HG02759 (cell line): ENCODE measurements around the gene KIAA1671.
"Not testable (repeated sequence)": the region's sequence is repeated elsewhere in the genome, so short reads cannot be mapped to it uniquely, and the experiment has no call there.

Experiments used
- ATAC-seq: cut with Tn5 transposase; IDR thresholded peaks from one replicate; pipeline ENCODE4 v1.9.1; 2021; ENCODE audit warnings: mild to moderate bottlenecking, moderate library complexity; ENCODE audit not compliant: unreplicated experiment

KIAA1671 gene

DNA sequence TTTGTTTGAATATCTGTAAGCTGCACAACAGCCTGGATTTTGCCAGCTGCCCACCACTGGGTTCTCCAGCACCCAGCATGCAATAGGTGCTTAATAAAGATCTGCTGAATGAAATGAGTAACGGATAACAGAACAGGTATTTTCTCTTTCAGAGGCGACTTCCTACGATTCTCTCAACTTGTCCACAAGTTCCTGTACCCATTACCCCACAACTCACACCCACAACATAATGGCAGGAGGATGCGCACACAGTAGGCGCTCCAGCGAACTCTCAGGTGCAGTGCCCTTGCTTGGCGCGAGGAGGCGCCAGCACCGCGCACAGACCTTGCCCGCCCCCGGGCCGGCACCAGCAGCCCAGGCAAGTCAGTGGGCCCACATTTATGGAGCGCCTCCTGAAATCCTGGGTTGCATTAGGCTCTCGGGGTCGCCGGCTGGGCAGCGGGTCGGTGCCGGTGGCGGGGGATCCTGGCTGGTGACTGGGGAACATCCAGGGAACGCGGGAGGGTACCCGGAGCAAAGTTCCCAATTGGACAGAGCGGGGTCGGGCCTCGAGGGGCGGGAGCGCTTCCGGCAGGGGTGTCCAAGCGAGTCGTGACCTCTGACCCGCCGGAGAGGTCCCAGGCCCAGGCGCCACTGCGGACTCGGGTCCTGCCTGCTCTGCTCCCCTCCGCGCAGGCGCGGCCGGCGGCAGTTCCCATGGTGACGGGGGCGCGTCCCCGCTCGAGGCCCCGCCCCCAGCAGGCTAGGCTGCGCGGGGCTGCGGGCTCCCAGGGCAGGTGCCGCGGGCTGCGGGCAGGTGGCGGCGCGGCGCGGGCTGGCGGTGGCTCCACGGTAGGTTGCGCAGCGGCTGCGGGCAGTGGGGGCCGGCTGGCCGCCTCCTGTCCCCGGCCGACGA is at the start of gene KIAA1671:
Gene KIAA1671 (plus strand): TSS at position 775 of the 895 bp plus-strand sequence. CDS start 75,284 bp downstream, outside the sequence.
- ATAC-seq, result peak; percentile 90

DNA sequence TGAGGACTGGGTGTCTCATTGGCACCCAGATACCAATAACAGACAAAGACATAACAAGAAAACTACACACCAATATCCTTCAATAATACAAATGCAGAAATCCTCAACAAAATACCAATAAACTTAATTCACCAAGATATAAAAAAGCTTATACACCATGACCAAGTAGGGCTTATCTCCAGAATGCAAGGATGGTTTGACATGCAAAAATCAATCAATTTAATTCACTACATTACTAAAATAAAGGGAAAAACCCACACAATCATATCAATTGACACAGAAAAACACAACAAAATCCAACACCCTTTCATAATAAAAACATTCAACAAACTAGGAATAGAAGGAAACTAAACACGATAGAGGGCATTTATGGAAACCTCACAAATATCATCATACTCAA is 46.6 kb upstream of the KIAA1671 start:
- no peak for ATAC-seq

DNA sequence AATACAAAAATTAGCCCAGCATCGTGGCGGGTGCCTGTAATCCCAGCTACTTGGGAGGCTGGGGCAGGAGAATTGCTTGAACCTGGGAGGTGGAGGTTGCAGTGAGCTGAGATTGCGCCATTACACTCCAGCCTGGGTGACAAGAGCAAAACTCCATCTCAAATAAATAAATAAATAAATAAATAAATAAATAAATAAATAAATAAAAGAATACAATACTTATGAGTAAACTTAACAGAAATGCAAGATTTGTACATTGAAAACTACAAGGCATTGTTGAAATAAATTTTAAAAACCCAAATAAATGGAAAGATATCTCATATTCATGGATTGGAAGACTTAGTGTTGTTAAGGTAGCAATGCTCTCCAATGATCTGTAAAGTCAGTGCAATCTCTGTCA is 45.4 kb upstream of the KIAA1671 start:
- ATAC-seq, result not testable (repeated sequence)

DNA sequence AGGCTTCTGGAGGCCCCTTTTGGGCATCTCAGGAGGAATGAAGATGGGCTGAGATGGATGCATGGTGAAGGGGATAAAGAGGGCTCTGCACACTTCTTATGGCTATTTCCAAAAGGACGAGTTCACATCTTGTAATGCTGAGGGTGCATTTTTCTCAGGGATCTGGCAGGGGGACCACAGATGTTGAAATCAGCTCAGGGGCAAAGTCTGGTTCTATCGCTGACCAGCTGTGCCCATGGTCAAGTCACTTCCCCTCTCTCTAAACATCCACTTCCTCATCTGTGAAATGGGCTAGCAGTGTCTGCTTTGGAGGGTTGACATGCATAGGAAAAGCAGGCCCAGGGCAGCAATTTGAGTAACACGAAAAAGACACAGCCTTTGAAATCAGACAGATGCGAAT is 32.5 kb upstream of the KIAA1671 start:
- no peak for ATAC-seq

DNA sequence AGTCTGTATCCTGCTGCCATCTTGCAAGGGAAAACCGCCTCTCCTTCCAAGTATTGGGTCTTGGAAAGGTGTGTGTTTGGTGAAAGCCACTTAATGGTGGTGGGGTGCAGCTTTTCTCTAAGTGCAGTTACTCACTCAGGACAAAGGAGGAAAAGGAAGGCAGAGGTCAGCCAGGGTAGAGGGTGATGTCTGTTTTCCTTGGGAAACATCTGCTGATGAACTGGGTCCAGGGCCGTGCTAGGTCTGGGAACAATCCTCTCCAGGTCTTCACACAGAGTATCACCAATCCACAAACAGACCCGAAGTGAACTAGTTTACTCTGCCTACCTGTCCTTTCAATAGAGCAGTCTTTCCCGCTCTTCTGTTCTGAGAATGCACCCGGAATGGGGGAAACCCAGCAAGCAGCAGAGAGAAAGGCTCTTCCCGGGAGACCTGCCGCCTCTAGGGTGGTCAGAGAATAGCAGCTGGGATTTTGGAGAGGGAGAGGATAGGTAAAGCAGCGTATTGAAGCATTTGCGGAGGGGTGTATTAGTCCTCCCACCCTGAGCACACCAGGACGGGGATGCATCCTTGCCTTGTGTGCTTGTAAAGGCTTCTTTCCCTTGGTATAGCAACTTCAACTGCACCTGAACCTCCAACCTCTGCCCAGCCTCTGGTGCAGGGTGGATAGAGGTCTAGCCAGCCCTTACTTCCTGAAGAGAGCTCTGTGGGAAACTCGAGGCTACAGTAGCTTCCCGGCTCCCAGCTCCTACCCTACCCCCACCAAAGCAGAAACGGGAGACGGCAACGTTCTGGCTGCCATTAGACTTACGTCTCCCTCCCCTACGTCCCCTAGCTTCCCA is 26.7 kb upstream of the KIAA1671 start:
- ATAC-seq, result no peak

DNA sequence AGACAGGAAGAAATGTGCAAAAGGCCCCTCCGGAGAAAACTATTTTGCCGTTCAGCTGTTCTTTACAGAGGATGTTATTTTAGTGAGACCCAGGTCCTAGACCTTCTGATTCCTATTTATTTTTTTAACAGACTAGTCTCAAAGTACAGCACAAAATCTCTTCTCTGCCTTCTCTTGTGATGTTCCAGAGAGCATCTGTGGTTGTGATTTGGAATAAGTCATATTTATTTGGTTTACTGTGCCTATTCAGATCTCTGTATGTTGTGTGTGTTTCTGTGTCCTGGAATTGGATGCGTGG is 26.1 kb upstream of the KIAA1671 start:
- ATAC-seq, result no peak

DNA sequence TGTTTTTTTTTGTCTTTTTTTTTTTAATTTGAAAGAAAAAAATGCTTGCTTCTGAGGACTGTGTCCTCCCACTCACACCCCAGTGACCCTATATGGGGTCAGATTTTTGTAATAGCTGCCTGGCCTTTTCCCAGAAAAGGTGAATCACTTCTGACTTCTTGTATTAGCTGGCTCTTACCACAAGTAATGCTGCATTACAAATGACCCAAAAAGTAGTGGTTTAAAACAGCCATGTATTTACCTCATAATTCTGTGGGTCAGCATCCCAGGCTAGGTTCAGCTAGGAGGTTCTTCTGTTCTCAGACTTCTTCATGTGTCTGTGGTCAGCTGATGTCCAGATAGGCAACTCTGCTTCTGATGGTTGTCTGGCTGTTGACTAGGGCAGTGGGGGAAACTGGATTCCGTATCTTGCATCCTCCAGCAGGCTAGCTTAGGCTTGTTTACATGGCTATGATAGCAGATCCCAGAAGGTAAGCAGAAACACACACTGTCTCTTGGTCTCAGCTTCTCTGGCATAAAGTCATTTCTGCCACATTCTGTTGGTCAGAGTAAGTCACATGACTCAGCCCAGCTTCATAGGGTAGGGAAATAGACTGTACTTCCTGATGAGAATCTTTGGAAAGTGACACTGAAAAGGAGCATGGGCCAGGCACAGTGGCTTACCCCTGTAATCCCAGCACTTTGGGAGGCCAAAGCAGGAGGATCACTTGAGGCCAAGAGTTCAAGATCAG is 25.5 kb upstream of the KIAA1671 start:
- no peak for ATAC-seq

DNA sequence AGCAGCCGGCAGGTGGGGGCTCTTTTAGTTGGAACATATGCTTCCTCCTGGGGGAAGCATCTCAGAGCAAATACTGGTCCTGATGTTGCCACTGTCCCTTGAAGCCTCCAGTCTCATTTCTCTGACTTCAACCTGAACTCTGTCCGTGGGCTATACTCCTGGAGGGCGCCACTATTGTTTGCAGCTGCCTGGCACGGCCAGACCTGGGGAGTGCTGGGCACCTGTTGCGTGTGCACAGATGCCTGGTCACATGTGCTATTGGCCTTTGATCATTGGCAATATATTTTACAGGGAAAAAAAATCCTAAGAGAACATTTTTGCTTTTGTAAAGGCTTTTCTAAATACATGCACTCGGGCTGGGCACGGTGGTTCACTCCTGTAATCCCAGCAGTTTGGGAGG is 24.2 kb upstream of the KIAA1671 start:
- no peak for ATAC-seq

DNA sequence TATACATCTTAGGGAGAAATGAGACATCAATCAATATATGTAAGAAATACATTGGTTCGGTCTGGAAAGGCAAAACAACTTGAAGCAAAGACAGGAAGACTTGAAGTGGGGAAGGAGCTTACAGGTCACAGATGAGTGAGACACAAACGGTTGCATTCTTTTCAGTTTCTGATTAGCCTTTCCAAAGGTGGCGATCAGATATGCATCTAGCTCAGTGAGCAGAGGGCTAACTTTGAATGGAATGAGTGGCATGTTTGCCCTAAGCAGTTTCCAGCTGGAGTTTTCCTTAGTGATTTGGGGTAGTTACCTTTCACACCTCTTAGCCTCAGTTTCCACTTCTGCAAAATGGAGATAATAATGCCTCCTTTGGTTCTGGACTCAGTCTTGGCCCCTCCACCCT is 21.8 kb upstream of the KIAA1671 start:
- ATAC-seq, result no peak

DNA sequence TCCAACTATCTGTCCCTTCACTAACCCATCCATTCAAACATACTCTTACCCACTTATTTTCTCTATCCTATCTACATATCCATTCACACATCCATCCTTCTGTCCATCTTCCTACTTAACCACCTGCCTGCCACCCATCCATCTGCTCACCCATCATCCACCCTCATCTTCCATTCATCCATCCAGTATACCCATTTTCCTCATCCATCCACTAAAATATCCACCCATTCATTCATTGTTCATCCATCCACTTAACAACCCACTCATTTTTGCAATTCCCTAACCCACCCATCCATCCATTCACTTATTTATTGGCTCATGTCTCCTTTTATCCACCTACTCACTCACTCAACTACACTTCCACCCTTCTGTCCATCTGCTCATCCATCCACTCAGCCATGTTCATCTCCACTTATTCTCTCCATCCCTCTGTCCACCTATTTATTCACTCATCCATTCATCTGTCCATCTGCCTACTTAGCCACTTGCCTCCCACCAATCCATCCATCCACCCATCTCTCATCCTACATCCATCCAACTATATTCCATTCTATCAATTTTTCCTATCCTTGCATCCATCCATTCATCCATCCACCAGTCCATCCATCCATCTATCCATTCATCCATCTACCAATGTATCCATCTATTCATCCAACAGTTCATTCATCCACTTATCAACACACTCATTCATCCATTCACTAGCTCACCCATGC is 16.6 kb upstream of the KIAA1671 start:
- ATAC-seq, result no peak

DNA sequence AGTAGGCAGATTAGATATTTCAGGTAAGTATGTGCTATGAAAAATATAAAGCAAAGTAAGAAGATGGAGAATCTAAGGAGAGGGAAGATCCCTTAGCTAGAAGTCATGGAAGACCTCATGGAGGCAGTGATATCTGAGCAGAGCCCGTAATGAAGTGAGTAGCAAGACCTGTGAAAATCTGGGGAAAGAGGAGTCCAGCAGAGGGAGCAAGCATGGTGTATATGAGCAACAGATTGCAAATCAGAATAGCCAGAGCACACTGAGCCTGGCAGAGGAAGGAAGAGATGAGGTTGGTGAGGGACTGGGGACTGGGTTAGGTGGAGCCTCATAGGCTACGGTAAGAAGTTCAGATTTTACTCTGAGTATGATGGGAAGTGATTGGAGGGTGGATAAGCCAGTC is 15.4 kb upstream of the KIAA1671 start:
- ATAC-seq, result no peak

DNA sequence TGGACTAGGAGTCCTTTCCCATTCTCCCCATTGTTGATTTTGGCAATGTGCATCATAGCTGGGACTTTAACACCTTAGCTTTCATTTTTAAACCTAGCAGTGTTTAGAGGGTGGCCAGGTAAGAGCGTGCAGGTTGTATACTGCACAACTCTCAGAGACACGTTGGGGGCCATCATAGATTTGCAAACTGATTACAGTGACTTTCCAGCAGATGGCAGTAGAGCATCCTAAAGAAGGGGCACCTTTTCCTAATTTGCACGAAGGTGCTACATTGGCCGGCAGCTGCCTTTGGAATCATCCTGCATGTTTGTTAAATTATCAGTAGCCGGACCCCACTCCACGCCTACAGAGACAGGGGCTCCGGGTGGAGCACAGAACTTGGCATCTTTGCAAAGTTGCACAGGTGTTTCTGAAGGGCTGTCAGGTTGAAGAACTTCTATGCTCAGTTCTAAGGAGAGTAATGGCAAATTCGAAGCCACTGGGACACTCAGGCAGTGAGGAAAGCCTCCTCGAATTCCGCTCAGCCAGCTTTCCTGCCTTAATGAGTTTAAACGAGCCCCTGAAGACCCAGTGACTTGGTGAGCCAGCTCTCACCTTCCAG is 13.7 kb upstream of the KIAA1671 start:
- ATAC-seq, result no peak

DNA sequence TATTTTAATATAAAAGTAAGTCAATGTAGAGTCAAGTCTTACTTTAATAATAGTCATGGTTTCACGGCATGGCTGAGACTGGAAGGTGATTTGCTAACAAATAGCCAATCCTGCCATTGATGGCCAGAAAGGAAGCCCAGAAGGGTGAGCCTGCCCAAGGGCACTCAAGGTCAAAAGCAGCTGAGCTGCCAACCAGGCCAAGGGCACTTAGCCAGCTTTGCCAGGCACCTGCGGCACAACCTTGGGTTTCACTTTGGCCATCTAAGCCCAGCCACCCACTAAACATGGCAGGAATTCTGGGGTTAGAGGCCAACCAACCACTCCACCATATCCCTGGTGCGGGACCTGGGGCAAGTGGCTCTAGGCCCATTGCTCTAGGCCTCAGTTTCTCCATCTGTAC is 10.2 kb upstream of the KIAA1671 start:
- no peak for ATAC-seq

DNA sequence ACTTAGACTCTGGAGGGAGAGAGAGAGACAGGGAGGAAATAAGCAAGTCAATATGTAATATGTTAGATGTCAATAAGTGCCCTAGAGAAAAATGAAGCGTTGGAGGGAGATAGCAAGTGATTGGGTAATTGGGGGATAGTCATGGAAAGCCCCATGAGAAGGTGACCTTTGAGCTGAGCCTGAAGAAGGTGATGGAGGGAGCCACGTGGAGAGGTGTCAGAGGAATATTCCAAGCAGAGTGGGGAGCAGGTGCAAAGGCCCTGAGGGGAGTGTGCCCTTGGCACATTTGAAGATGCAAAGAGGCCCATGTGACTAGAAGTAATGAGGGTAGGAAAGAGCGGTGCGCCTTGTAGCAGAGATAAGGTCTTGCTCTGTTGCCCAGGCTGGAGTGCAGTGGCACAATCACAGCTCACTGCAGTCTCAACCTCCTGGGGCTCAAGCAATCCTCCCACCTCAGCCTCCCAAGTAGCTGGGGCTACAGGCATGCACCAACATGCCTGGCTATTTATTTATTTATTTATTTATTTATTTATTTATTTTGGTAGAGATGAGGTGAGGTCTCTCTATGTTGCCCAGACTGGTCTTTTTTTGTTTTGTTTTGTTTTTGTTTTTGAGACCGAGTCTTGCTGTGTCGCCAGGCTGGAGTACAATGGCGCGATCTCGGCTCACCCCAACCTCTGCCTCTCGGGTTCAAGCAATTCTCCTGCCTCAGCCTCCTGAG is 8.1 kb upstream of the KIAA1671 start:
- no peak for ATAC-seq

DNA sequence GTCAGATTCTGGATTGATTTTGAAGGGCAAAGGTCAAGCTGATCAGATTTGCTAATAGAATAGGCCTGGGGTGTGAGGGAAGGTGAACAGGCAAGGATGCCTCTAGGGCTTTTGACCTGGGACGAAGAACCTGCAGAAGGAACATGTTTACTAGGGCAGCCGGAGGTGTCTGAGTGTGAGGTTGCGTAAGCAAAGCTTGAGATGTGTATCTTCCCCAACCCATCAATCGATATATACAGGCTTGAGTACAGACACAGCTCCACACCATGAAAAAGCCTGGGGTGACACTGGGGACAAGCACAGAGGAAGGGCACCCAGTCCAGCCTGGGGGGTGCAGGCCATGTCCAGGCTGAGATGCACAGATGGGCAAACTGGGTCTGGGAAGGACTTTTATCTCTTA is 7.1 kb upstream of the KIAA1671 start:
- ATAC-seq, result no peak

DNA sequence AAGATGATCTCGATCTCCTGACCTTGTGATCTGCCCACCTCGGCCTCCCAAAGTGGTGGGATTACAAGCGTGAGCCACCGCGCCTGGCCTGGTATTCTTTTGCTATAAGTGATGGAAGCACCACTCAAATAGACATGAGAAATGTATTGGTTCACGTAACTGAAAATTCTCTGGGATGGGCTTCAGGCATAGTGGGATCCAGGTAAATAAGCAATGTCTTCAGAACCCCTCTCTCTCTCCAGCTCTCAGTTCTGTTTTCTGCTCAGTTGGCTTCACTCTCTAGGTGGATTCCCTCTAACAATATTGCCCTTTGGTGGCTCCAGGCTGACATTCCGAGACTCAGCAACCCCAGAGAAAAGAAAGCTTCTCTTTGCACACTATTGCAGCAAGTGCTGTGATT is 5.1 kb upstream of the KIAA1671 start:
- no peak for ATAC-seq

DNA sequence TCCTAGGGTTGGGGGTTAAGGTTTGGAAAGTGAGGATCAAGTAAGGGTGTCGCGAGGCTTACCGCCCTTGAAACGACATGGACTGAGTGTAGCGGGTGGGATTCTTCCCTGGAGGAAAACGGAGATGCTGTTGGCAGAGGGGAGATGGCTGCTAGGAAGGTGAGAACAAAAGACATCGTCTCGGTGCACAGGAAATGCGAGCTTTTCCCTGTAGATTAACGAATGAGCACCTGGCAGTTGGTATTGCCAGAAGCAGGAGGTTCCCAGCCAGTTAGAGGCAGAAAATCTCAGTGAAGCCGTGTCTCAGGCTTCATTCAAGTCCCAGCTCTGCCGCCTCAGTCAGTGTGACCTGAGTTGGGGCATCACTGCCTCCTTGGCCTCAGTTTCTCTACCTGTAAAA is 4.6 kb upstream of the KIAA1671 start:
- no peak for ATAC-seq

DNA sequence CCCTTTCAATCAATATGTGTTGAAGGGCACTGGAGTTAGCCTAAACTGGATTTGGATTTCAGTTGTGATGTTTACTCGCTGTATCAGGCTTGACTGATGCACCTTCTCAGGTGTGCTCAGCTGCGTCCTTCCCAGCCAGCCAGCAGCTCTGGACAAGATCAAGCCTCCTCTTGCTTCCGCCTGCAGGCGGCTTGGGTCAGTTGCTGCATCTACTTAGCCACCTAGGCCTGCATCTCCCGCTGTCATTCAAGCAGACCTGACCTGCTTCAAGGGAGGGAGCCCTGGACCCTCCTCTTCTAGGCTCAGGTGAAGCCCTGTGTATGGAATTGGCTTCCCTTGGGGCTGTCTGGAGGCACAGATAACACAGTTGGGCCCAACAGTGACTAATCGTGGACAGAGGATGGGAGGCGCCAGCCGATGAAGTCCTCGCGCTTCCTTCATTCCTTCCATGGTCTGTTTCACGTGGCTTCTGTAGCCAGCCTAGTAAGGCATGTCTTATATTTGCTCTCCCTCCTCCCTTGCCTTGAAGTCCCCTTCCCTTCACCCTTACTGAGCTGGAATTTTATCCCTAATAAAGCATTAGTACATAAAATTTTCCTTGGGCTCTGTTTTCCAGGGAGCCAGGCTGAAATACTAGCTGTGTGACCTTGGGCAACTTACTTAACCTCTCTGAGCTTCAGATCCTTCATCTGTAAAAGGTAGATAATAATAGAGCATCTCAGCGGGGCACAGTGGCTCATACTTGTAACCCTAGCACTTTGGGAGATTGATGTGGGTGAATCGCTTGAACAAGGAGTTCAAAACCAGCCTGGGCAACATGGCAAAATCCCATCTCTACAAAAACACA is 3.9 kb upstream of the KIAA1671 start:
- no peak for ATAC-seq
